GM21447 (cell line): ENCODE data around the gene PRXL2C.
"Not testable (repeated sequence)": the region's sequence is repeated elsewhere in the genome, so short reads cannot be mapped to it uniquely, and the experiment has no call there.

Experiments used
- ATAC-seq: cut with Tn5 transposase; IDR thresholded peaks from one replicate; pipeline ENCODE4 v1.9.1; 2021; ENCODE audit not compliant: unreplicated experiment

PRXL2C gene, protein sequence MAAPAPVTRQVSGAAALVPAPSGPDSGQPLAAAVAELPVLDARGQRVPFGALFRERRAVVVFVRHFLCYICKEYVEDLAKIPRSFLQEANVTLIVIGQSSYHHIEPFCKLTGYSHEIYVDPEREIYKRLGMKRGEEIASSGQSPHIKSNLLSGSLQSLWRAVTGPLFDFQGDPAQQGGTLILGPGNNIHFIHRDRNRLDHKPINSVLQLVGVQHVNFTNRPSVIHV

DNA sequence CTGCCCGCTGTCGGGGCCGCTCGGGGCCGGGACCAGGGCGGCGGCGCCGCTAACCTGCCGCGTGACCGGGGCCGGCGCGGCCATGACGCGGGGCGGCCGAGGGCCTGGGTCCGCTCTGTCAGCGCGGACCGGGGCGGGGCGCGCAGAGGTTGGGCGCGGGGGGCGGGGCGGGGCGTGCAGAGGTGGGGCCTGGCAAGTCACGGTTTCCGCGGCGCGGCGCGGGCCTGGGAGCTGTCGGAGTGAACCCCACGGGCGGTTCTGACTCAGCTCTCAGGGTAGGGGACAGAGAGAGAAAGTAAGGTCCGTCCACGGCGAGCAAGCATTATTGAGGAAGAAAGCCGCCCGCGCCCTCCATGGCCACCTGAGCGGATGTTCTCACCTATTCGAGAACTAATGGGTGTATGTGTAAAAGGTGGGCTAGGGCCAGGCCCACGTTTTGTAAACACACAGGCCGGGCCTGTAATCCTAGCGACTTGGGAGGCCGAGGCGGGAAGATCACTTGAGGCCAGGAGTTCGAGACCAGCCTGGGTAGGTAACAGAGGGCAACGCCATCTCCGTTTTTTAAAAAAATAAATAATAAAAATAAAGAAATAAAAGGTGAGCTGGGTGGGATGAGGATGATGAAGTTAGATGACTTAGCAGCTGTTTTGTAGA lies at the start of gene PRXL2C:
TSS of gene PRXL2C (minus strand) at position 120 of the 654 bp plus-strand sequence. CDS start at position 84, 36 bp downstream.
- ATAC-seq, result peak; percentile 65

DNA sequence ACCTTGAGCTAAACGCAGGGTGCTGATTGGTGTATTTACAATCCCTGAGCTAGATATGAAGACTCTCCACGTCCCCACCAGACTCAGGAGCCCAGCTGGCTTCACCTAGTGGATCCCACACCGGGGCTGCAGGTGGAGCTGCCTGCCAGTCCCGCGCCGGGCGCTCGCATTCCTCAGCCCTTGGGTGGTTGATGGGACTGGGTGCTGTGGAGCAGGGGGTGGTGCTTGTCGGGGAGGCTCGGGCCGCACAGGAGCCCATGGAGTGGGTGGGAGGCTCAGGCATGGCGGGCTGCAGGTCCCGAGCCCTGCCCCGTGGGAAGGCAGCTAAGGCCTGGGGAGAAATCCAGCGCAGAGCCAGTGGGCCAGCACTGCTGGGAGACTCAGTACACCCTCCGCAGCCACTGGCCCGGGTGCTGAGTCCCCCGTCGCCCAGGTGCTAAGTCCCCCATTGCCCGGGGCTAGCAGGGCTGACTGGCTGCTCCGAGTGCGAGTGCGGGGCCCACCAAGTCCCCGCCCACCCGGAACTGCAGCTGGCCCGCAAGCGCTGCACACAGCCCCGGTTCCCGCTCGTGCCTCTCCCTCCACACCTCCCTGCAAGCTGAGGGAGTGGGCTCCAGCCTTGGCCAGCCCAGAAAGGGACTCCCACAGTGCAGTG lies 45.7 kb upstream of the PRXL2C start:
- ATAC-seq, result not testable (repeated sequence)

DNA sequence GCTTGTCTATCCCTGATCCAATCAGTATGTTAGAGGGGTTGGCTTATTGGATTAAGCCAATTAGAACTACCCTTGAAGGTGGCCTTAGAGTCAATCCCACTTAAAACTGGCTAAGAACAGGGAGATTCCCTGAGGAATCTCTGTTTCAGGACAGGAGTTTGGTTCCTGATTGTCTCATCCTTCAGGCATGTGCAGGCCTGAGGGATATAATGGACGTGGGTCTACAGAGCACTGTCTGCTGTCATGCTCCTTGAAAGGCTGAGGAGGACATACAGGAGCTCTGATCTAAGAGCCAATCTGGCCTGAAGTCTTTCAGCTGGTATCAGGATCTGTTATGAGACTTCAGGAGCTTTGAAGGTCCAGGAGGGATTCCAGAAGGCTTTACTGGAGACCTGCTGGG lies 36.2 kb upstream of the PRXL2C start:
- no peak for ATAC-seq

DNA sequence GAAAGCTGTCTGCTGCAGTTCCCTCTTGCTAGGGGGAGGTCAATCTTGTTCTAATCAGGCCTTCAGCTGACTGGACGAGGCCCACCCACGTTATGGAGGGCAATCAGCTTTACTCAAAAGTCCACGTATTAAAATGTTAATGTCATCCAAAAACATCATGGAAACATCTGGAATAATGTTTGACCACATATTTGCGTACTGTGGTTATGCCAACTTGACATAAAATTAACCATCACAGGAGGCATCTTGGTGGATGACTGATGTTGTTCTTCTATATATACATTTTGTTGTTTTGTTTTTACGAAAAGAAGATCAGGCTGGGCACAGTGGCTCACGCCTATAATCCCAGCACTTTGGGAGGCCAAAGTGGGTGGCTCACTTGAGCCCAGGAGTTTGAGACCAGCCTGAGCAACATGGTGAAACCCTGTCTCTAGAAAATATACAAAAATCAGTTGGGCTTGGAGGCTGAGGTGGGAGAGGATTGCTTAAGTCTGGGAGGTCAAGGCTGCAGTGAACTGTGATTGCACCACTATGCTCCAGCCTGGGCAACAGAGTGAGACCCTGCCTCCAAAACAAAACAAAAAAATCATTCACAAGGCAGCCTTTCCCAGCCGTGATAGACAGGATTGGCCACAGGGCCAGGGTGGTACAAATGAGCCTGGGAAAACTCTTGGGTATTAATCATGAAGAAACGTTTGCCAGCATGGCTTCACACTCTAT lies 33.8 kb upstream of the PRXL2C start:
- no peak for ATAC-seq

DNA sequence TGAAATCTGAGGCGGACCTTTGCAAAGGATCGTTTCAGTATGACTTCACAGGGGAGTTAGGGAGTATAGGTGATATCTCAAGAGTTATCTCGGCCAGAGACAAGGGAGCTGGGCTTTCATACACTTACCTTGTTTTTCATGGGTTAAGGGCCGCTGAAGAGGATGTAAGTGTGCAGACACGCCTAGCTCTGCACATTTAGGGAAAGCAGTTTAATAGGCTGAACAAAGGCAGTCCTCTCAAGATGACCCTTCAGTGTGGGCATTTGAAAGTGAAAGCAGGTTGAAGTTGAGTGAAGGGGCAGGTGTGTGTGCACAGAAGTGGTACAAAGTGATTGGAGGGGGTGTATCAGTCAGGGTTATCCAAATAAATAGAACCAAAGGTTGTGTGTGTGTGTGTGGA lies 33.1 kb upstream of the PRXL2C start:
- no peak for ATAC-seq

DNA sequence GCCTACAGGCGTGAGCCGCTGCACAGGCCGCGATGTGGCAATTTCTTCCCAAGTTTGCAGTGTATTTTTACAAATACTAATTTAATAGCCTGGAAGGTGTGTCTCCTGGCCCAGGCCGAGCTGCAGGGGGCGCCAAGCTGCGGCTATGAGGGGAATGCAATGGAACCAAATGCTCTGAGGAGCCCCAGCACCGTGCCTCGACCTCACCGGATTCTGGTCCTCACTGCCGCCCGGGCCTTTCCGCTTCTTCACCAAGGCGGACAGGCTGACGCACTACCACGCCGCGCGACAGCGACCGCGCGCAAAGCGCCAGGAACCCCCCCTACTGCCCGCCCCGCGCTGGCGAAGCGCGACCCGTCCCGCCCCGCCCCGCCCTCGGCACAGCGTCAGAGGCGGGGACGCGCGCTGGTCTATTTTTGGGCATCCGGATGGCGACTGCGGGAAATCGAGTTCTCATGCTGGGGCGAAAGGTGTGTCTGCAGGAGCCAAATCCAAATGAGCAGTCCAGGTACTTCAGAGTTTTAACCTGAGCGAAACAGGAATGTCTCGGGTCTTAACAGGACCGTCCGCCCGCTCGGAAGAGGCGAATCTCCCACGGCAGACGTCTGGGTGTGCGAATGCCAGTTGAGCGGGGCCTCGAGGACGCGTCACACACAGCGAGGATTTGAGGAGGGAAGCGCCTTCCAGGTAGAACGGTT lies 31.7 kb upstream of the PRXL2C start:
- no peak for ATAC-seq

DNA sequence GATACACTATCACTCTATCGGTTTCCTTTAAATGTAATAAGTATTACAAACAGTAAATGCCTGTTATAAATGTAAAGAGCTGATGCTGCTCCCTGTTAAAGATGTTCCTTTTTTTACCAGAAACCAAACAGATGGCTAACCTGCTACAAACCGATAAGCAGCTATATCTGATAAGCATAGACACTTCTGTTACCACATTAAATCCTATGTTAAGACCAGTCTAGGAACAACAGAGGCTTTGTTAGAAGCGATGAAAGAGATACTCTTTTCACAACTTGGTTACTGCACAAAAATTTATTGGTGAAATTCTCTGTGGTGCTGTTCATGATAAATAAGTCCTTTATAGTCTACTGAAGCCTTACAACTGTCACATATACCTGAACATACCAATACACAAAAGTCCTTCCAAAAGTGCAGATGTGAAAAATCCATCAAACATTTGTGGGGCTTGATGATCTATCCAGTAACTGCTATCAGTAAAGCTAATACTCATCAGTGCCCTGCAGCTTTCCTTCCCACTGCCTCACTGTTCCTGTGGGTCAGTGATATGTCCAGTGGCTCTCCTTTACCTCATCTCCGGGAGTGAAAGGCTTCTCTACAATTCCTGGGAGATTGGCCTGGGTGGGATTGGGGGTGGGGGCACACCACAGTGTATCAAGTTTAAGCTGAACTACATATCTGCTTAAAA lies 25.8 kb upstream of the PRXL2C start:
- no peak for ATAC-seq

DNA sequence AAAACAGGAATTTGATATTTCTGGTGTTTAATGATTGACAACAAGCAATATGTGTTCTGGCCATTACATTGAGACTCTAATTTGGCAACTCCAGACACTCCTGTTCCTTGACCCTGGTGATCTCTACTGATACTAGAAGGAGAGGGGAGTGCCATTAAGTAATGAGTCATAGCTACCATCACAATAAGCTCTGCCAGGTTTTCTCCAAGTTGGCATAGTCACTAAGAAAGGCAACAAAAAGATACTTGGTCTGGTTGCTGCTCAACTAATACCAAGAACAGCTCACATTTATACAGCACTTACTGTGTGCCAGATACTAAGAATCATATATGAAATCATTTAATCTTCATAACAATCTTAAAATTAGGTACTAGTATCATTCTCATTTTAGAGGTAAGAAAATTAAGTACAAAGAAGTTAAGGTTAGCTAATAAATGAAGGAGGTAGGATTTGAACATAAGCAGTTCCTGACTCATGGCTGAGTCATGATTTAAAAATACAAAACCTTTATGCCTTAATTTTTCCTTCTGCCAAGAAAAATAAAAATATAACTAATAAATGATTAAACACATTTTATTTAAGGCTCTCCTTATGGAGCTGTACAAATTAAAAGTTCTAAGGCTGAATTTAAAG lies 19.9 kb upstream of the PRXL2C start:
- no peak for ATAC-seq

DNA sequence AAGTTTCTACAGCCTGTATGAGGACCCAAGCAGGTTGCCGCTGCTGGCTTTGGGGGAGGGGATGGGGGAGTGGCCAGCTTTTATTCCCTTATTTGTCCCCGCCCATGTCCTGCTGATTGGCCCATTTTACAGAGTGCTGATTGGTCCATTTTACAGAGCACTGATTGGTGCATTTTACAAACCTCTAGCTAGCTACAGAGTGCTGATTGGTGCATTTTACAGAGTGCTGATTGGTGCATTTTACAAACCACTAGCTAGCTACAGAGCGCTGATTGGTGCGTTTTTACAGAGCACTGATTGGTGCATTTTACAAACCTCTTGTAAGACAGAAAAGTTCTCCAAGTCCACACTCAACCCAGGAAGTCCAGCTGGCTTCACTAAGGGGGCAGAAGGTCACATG lies 18.7 kb upstream of the PRXL2C start:
- not testable (repeated sequence) for ATAC-seq

DNA sequence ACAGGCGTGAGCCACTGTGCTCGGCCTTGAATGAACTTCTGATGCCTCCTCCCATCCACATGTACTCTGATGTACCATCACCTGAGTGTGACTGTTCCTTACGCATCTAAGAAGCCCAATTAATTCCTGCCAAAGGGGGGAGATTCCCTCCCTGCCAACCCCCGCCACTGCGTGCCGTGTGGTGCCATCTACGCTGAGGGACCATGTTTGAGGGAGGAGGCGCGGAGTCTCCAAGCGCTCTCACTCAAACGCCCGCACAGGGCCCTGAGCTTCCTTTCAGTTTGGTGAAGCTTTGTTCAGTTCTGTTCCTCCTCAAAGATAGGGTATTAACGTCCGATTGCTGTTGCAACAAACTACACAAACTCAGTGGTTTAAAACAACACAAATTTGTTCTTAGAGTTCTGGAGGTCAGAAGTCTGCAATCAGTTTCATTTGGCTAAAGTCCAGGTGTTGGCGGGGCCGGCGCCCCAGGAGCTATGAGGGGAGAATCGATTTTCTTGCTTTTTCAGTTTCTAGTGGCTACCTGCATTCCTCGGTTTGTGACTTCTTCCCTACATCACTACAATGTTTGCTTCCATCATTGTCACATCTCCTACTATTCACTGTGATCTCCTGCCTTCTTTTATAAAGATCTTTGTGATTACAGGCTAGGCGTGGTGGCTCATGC lies 13.9 kb upstream of the PRXL2C start:
- ATAC-seq, result no peak

DNA sequence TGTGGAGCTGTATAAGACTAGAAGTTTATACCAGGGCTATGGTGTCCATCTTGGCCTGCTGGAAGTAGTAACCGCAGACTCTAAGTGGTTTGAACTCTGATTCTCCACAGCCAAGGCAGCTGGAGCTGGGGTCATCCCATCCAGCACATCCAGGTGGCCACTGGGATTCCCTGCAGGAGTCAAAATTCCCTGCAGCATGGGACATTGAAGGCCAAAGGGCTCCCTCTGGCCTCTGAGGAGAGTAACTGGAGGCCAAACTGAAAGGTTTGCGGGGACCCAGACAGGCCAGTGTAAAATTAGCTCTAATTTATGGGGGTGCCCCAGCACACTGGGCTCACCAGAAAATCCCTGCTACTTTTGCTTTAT lies 12.2 kb upstream of the PRXL2C start:
- ATAC-seq, result no peak

DNA sequence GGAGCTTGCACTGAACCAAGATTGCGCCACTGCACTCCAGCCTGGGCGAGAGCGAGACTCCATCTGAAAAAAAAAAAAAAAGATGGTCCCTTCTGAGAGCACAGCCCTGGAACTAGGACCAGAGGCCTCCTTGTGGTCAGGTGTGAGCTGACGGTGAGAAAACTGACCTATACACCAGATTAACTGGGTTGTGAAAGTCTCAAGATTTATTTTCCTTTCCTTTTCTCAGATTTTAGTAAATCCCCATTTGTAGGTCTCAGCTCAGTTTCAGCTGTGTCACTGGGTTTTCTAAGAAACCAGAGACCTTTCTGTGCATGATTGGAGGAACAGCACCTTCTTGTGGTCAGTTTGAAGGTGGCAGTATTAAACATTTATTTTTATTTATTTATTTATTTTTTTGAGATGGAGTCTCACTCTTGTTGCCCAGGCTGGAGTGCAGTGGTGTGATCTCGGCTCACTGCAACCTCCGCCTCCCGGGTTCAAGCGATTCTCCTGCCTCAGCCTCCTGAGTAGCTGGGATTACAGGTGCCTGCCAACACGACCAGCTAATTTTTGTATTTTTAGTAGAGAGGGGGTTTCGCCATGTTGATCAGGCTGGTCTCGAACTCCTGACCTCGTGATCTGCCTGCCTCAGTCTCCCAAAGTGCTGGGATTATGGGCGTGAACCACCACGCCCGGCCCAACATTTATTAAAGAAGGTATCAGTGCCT lies 11.7 kb upstream of the PRXL2C start:
- ATAC-seq, result peak; percentile 67

DNA sequence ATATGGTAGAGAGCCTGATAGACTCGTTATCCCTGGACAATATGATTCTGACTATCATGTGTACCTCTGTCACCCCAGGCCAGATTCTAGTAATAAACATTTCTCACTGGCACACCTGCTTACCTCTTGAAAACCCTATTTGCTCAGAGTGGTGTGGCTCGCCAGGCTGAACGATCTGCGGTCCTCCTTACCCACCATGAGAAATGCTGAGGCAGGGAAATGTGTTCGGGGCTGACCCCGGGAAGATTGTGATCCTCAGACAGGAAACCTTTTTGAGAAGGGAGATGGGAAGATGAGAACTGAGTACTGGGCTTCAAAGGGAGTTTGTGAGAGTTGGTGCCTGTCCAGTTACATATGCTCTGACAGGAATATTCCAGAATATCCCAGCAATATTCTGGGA lies 10.7 kb upstream of the PRXL2C start:
- no peak for ATAC-seq

DNA sequence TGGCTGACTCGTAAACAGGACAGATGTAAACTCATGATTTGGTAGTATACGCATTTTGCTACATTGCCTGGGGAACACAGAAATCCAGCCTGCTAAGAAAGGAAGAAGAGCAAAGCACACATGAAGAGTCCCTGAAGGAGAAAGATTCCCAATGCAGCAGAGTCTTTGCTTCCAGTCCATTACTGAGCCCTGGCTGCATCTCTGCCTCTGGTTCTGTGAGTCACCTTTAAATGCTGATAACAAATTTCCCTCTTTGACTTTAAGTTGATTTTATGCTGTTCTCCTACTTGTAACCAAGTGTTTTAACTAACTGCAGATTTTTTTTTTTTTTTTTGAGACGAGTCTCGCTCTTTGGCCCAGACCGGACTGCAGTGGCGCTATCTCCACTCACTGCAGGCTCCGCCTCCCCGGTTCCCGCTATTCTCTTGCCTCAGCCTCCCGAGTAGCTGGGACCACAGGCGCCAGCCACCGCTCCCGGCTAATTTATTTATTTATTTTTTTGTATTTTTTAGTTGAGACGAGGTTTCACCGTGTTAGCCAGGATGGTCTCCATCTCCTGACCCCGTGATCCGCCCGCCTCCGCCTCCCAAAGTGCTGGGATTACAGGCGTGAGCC lies 8.5 kb upstream of the PRXL2C start:
- no peak for ATAC-seq

DNA sequence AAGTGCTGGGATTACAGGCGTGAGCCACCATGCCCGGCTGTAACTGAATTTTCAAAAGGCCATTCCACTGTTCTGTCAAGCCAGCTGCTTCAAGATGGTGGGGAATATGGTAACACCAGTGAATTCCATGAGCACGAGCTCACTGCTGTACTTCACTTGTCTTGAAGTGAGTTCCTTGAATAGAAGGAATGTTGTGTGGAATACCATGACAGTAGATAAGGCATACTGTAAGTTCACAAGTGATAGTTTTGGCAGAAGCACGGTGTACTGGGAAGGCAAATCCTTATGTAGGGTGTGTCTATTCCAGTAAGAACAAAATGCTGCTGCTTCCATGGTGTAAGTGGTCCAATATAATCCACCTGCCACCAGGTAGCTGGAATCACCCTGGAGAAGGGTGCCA lies 6.6 kb upstream of the PRXL2C start:
- ATAC-seq, result no peak

DNA sequence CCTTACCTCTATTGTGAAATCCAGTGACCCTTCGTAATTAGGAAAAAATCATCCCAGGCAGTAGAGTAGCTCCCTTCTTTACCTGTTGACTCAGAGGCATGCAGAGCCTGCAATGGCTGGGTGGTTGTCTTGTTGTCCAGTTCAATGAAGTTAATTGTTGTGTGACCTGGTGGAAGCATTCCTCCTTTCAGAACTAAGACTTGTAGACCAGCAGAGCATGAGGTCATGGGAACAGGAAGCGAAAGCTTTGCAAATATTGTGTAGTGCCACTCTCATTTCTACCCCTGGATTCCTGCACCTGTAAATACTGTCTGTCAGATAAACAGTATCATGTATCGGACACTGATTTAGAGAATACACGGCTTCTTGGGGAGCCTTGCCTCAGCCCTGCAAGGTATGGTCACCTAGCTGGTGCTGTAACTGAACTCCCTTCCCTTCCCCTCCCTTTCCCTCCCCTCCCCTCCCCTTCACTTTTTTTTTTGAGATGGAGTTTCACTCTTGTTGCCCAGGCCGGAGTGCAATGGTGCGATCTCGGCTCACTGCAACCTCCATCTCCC lies 5.7 kb upstream of the PRXL2C start:
- ATAC-seq, result no peak

DNA sequence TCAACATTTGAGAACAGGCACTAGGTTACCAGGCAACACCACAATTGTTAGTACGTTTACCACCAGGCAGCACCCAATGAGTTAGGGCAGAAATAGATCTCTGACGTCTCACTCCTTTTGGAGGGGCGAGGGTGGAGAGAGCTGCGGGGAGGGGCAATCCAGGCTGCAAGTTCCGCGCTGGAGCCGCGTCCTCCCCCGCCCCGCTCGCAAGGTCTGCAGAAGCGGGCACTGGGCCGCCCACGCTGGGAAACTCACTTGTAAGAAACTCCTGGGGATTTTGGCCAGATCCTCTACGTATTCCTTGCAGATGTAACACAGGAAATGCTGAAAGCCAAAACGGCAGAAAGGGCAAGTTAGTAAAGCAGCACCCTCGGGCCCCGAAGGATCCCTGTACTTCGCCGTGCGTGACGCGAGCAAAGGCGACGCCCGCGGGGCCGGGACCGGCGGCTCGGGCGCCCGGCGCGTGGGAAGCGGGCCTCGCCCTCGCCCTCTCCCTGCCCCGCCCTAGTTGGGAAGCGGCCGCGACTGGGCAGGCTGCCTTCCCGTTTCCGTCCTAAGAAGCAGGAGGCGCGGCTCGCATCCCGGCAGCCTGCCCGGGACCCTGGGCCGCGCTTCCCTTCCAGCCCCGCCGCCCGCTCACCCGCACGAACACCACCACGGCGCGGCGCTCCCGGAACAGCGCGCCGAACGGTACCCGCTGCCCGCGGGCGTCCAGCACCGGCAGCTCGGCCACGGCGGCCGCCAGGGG lies 493 bp downstream of the PRXL2C start:
- peak; percentile 63 for ATAC-seq

DNA sequence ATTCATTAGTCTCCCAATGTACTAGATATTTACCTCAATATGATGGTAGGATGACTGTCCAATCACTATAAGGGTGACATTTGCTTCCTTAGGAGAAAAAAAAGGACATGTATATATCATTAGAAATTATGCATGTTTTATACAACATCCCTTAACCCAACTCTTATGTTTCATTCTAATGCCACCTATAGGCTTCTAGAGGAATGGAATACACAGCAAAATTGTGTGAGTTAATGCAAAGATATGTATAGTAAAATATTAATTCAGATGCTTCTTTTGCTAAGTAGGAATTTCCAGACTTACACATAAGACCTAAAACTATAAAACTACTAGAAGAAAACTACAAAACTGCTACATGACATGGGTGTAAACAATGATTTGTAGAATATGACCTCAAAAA lies 3.5 kb downstream of the PRXL2C start:
- no peak for ATAC-seq
